Stimulated activated CD4-positive, alpha-beta T cell treated with anti-CD3 and anti-CD28 coated beads, Interleukin-4, amount 100 ng/mL, for 48 hours (primary cell): ENCODE data around the gene ACSL1.
"Not testable (repeated sequence)": the region's sequence is repeated elsewhere in the genome, so short reads cannot be mapped to it uniquely, and the experiment has no call there.

Source experiments
- DNase-seq, 2 donors: peaks; one replicate each; pipeline ENCODE4 v3.0.0-alpha.2; 2020; ENCODE audit warnings: low read depth in 2 of 2

ACSL1 gene

GRCh38 chr4:184839075-184839399, 13.3 kb upstream of the ACSL1 start:
- not testable (repeated sequence) for DNase-seq

GRCh38 chr4:184838249-184839074, 12.7 kb upstream of the ACSL1 start:
- DNase-seq, result no peak

GRCh38 chr4:184836613-184837012, 10.8 kb upstream of the ACSL1 start:
- no peak for DNase-seq

GRCh38 chr4:184833046-184833838, 7.5 kb upstream of the ACSL1 start:
- DNase-seq, result no peak

GRCh38 chr4:184831153-184831552, 5.4 kb upstream of the ACSL1 start:
- DNase-seq, result no peak

GRCh38 chr4:184826691-184827270, 1.0 kb upstream of the ACSL1 start:
- DNase-seq, result no peak

- peak; percentile 21 to 33 for DNase-seq
Observed at GRCh38 chr4:184825141-184825895, 450 bp downstream of the ACSL1 start.

- no peak for DNase-seq
Observed at GRCh38 chr4:184824776-184825084, 1.0 kb downstream of the ACSL1 start.

GRCh38 chr4:184824081-184824775, 1.5 kb downstream of the ACSL1 start:
- DNase-seq, result no peak

- no peak for DNase-seq
Observed at GRCh38 chr4:184823014-184823413, 2.8 kb downstream of the ACSL1 start.

GRCh38 chr4:184822356-184822755, 3.4 kb downstream of the ACSL1 start:
- DNase-seq, result no peak

GRCh38 chr4:184821242-184821641, 4.5 kb downstream of the ACSL1 start:
- no peak for DNase-seq

- no peak for DNase-seq
Observed at GRCh38 chr4:184819786-184820185, 6.0 kb downstream of the ACSL1 start.

- DNase-seq, result no peak
Observed at GRCh38 chr4:184818216-184818564, 7.6 kb downstream of the ACSL1 start.

- no peak for DNase-seq
Observed at GRCh38 chr4:184817494-184818215, 8.1 kb downstream of the ACSL1 start.

GRCh38 chr4:184816962-184817361, 8.8 kb downstream of the ACSL1 start:
- DNase-seq, result no peak

- no peak for DNase-seq
Observed at GRCh38 chr4:184815046-184815877, 10.5 kb downstream of the ACSL1 start.

GRCh38 chr4:184814686-184815045, 11.1 kb downstream of the ACSL1 start:
- no peak for DNase-seq

- no peak for DNase-seq
Observed at GRCh38 chr4:184812651-184813181, 13.1 kb downstream of the ACSL1 start.

GRCh38 chr4:184812199-184812542, 13.6 kb downstream of the ACSL1 start:
- no peak for DNase-seq
